NOMO-1 treated with DMSO at 0.1 percent for 48 hours (cell line): Measurements from ENCODE around the gene WBP1.
"Not testable (repeated sequence)": the region's sequence is repeated elsewhere in the genome, so short reads cannot be mapped to it uniquely, and the experiment has no call there.

Experiments
- DNase-seq: peaks from one replicate; lab custom pipeline; 2025; ENCODE audit not compliant: unreplicated experiment; lab: John Stamatoyannopoulos, UW

The WBP1 gene

GRCh38 chr2:74458132-74458937 lies at the start of gene WBP1:
Gene WBP1, plus strand, starts transcription at chr2:74458438. Its CDS starts 165 bp downstream, at chr2:74458603.
- peak; percentile 100 for DNase-seq

- no peak for DNase-seq
These were observed 45.1 kb upstream of the WBP1 start for GRCh38 chr2:74413001-74413698.

GRCh38 chr2:74414441-74414840 lies 43.8 kb upstream of the WBP1 start:
- no peak for DNase-seq

- no peak for DNase-seq
These were observed 43.1 kb upstream of the WBP1 start for GRCh38 chr2:74414881-74415761.

- no peak for DNase-seq
These were observed 42.4 kb upstream of the WBP1 start for GRCh38 chr2:74415762-74416395.

- DNase-seq: no peak
These were observed 41.5 kb upstream of the WBP1 start for GRCh38 chr2:74416778-74417177.

- no peak for DNase-seq
These were observed 41.0 kb upstream of the WBP1 start for GRCh38 chr2:74417197-74417596.

- no peak for DNase-seq
These were observed 40.5 kb upstream of the WBP1 start for GRCh38 chr2:74417763-74418162.

- no peak for DNase-seq
These were observed 39.9 kb upstream of the WBP1 start for GRCh38 chr2:74418312-74418711.

GRCh38 chr2:74419345-74419744 lies 38.9 kb upstream of the WBP1 start:
- peak; percentile 51 for DNase-seq

GRCh38 chr2:74420006-74420405 lies 38.2 kb upstream of the WBP1 start:
- DNase-seq: no peak

GRCh38 chr2:74420443-74421103 lies 37.7 kb upstream of the WBP1 start:
- not testable (repeated sequence) for DNase-seq

GRCh38 chr2:74421221-74421870 lies 36.9 kb upstream of the WBP1 start, which contains the start of the genes C2orf81 and WDR54:
Gene C2orf81, minus strand, starts transcription at chr2:74421619. Its CDS starts 59 bp downstream, at chr2:74421560.
Gene WDR54, plus strand, starts transcription at chr2:74421730. Its CDS starts 424 bp downstream, at chr2:74422154.
- peak; percentile 88 for DNase-seq

GRCh38 chr2:74423231-74424095 lies 34.8 kb upstream of the WBP1 start:
- DNase-seq: no peak

- no peak for DNase-seq
These were observed 33.9 kb upstream of the WBP1 start for GRCh38 chr2:74424139-74424992.

- no peak for DNase-seq
These were observed 33.2 kb upstream of the WBP1 start for GRCh38 chr2:74424995-74425406.

- no peak for DNase-seq
These were observed 32.7 kb upstream of the WBP1 start for GRCh38 chr2:74425523-74425922.
